SIG-M5 treated with dmso at 0.1 percent for 504 hours (cell line): ENCODE data around the gene DPEP1.
"Not testable (repeated sequence)": the region's sequence is repeated elsewhere in the genome, so short reads cannot be mapped to it uniquely, and the experiment has no call there.

Experiments
- DNase-seq: peaks from one replicate; lab custom pipeline; 2025; ENCODE audit not compliant: unreplicated experiment; lab: John Stamatoyannopoulos, UW

The DPEP1 gene

GRCh38 chr16:89645122-89645521, 31.7 kb downstream of the DPEP1 start:
- no peak for DNase-seq

GRCh38 chr16:89646270-89646669, 32.8 kb downstream of the DPEP1 start:
- DNase-seq = no peak

GRCh38 chr16:89646906-89647305, 33.5 kb downstream of the DPEP1 start:
- DNase-seq = no peak

DNA sequence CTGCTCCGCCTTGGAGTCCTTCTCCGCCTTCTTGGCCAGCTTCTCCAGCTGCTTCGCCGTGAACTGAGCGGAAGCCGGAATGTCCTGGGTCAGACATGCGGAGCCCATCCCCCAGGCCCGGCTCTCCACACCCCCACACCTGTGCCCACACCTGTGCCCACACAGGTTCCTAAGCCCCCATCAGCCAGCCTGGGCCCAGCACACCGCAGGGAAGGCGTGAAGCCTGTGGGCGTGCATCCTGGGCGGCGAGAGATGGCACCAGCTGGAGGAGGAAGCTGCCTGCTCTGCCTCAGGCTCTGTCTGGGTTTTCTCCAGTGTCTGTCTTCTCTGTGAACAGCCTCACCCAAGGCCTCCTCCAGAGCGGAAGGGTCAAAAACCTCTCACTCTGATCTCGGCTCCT, 38.1 kb downstream of the DPEP1 start:
- no peak for DNase-seq

DNA sequence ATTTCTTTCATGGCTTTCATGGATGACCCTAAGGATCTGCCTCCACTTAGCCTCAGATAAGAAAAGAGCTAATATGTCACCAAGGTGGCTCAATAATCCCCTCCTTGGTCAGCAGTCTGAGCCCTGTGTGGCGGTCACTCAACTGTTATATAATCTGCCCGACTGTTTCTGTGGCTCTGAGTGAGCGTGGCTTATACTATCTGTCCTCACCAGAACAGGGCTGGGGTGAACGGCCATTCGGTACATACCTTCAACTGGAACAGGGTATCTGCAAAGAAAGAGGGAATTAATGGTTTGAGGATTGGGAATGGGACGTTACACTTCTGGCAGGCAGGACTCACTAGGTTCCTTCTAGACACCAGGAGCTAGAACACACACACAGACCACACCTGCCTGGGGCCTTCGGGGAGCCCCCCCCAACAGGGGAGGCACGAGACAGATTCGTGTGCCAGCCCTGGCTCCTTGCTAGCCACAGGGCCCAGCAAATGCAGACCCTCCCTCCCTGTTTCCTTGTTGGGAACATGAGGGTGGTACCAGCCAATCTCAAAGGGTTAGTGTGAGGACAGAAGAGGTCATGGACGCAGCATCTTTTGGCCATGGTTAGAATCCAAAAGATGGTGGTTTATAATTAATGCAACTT, 40.3 kb downstream of the DPEP1 start:
- no peak for DNase-seq

- DNase-seq = no peak
Observed at GRCh38 chr16:89655062-89655643, 41.7 kb downstream of the DPEP1 start.

DNA sequence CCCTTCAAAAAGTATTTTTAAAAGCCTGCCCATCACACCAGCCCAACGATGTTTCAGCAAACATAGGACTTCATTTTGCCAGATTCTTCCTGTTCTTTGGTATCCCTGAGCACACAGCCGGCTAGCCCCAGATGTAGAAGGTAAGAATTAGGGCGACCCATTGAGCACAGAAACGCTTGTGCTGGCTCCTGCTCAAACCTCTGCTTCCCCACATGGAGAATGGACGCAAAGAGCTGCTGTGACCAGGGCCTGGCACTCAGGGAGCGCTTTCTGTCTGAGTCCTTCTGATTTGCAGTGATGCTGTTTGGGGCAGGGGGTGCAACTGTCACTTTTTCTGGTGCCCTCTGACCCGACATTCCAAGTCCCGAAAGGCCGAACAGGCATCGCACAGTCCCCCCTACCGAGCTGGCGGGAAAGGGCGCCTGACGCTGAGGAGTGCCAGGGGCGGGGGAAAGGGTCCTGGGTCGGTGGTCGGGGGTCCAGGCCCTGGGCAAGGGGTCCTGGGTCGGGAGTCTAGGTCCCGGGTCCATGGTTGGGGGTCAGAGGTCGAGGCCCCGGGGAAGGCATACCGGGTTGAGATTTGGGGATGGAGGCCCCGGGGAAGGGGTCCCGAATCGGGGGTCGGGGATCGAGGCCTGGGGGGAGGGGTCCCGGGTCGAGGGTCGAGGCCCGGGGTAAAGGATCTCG, 43.1 kb downstream of the DPEP1 start:
- no peak for DNase-seq

GRCh38 chr16:89657442-89658220, 44.2 kb downstream of the DPEP1 start, which contains the start of the genes CHMP1A and SPATA33:
CHMP1A (minus strand) TSS chr16:89657708; CDS start chr16:89657588, 120 bp downstream.
SPATA33 (plus strand) TSS chr16:89657836; CDS start chr16:89657912, 76 bp downstream.
- DNase-seq = peak; percentile 74

DNA sequence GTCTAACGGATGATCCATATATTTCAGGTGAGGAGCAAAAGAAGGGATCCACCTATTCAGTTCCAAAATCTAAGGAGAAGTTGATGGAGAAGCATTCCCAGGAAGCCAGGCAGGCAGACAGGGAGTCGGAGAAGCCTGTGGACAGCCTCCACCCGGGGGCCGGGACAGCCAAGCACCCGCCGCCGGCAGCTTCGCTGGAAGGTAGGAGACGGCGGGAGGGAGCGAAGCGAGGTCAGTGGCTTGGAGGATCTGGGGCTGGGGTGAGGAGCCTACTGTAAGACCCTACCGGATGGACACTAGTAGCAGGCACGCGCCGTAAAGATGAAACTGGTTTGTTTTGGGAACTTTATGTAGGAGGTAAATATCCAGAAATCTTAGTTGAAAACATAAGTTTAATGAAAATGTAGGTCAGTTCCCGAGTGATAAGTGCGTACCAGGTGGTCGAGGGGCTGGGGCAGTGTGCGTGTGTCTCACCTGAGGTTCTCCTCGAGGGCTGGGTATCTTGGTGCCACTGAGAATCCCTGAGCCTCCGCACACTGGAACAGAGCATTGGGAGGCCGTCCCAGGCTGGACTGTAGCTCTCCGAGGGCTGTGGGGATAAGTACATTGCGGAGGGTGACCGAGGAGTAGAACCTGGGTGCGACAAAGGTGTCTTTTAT, 44.9 kb downstream of the DPEP1 start:
- DNase-seq = no peak

GRCh38 chr16:89660146-89660545, 46.7 kb downstream of the DPEP1 start:
- no peak for DNase-seq

- DNase-seq = no peak
Observed at GRCh38 chr16:89661215-89661614, 47.8 kb downstream of the DPEP1 start.

- not testable (repeated sequence) for DNase-seq
Observed at GRCh38 chr16:89664238-89664637, 50.8 kb downstream of the DPEP1 start.

DNA sequence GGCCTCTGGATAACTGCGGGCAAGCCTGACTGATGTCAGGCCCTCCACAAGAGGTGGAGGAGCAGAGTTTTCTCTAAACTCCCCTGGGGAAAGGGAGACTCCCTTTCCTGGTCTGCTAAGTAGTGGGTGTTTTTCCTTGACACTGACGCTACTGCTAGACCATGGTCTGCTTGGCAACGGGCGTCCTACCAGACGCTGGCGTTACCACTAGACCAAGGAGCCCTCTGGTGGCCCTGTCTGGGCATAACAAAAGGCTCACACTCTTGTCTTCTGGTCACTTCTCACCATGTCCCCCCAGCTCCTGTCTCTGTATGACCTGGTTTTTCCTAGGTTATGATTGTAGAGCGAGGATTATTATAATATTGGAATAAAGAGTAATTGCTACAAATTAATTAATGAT, 53.6 kb downstream of the DPEP1 start:
- not testable (repeated sequence) for DNase-seq

- no peak for DNase-seq
Observed at GRCh38 chr16:89667633-89668032, 54.2 kb downstream of the DPEP1 start.

- DNase-seq = no peak
Observed at GRCh38 chr16:89668790-89669158, 55.3 kb downstream of the DPEP1 start.

GRCh38 chr16:89669755-89670154, 56.3 kb downstream of the DPEP1 start:
- DNase-seq = no peak

- peak; percentile 54 for DNase-seq
Observed at GRCh38 chr16:89670496-89671431, 57.3 kb downstream of the DPEP1 start.

DNA sequence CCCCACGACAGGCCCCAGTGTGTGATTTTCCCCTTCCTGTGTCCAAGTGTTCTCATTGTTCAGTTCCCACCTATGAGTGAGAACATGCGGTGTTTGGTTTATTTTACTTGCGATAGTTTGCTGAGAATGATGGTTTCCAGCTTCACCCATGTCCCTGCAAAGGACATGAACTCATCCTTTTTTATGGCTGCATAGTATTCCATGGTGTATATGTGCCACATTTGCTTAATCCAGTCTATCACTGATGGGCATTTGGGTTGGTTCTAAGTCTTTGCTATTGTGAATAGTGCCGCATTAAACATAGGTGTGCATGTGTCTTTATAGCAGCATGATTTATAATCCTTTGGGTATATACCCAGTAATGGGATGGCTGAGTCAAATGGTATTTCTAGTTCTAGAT, 58.1 kb downstream of the DPEP1 start:
- not testable (repeated sequence) for DNase-seq

GRCh38 chr16:89672177-89672941, 58.9 kb downstream of the DPEP1 start:
- no peak for DNase-seq
